Fibroblast of pulmonary artery (primary cell): ENCODE data around the gene ADARB2.

Experiments
- DNase-seq: peaks from one replicate; pipeline ENCODE4 v3.0.0-alpha.2; 2010; ENCODE audit warnings: low read depth
- H3K4me3 ChIP-seq: replicated peaks from 2 replicates; pipeline ENCODE4 v1.5.1; 2011; ENCODE audit warnings: low read depth, mild to moderate bottlenecking, control low read depth, low read length, moderate library complexity
- TF ChIP-seq, protein P1 (sequence below): IDR thresholded peaks from 2 replicates; pipeline ENCODE4 v1.5.1; 2011; ENCODE audit warnings: mild to moderate bottlenecking, control low read depth, low read length, inconsistent platforms; ENCODE audit errors: missing control alignments

The ADARB2 gene

GRCh38 chr10:1729751-1730150 lies 7.6 kb downstream of the ADARB2 start:
- TF ChIP-seq, protein P1, sequence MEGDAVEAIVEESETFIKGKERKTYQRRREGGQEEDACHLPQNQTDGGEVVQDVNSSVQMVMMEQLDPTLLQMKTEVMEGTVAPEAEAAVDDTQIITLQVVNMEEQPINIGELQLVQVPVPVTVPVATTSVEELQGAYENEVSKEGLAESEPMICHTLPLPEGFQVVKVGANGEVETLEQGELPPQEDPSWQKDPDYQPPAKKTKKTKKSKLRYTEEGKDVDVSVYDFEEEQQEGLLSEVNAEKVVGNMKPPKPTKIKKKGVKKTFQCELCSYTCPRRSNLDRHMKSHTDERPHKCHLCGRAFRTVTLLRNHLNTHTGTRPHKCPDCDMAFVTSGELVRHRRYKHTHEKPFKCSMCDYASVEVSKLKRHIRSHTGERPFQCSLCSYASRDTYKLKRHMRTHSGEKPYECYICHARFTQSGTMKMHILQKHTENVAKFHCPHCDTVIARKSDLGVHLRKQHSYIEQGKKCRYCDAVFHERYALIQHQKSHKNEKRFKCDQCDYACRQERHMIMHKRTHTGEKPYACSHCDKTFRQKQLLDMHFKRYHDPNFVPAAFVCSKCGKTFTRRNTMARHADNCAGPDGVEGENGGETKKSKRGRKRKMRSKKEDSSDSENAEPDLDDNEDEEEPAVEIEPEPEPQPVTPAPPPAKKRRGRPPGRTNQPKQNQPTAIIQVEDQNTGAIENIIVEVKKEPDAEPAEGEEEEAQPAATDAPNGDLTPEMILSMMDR, result no peak
- DNase-seq, result no peak
- H3K4me3 ChIP-seq, result no peak overlapping the region

GRCh38 chr10:1726861-1727260 lies 10.5 kb downstream of the ADARB2 start:
- no peak for DNase-seq
- no peak overlapping the region for H3K4me3 ChIP-seq
- TF ChIP-seq, protein P1, result no peak

DNA sequence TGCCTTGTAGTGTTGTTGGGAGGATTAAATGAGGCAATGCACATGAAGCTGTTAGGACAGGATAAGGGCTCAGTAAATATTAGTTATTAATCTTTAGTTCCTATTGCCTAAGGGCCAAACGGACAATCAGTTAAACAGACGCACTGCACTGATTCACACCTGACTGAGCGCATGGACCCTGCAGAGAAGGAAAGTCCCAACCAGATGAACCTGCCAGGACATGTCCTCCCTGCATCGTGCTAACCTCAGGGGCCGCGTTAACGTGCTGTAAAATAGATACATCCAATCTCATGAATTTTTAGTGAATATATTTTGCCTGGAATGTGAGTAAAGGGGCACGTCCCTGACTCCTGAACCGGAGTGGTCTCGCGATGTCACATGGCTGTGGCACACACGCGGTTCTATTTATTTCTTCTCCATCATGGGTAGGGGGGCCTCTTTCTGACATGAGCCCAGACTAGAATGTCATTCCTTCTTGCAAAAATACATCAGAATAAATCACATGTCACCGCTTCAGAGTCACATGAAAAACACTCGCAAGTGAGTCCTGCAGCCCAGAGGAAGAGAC lies 12.3 kb downstream of the ADARB2 start:
- TF ChIP-seq, protein P1, result no peak
- no peak overlapping the region for H3K4me3 ChIP-seq
- DNase-seq, result no peak

DNA sequence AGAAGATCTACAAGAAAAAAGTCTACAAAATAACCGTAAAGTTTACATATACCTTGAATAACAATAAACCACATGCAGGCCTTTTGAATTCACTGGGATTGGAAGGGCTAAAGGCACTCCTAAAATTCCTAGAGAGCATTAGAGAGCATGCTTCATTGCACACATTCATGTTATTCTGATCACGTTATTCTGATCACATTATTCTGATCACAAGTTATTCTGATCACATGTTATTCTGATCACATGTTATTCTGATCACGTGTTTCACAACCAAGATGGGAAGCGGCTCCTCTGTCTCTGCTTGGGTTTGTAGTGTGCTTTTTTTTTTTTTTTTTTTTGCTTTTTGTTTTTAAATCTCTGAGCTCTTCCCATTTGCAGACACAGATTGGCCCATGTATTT lies 20.5 kb downstream of the ADARB2 start:
- no peak for DNase-seq
- H3K4me3 ChIP-seq, result no peak overlapping the region
- TF ChIP-seq, protein P1, result no peak

DNA sequence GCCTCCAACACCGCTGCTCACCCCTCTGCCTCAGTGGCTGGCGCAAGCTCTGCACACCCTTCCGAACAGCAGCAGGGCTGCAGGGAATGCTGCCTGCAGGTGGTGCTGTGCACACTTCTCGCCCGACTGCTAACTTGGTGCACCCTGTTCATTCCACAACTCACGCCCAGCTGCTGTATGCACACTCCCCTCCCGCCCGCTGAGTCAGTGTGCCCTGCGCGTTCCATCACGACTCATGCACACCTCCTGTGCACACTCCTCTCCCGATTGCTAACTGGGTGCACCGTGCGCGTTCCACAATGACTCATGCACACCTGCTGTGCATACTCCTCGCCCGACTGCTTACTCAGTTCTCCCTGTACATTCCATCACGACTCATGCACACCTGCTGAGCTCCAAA lies 21.5 kb downstream of the ADARB2 start:
- no peak overlapping the region for H3K4me3 ChIP-seq

DNA sequence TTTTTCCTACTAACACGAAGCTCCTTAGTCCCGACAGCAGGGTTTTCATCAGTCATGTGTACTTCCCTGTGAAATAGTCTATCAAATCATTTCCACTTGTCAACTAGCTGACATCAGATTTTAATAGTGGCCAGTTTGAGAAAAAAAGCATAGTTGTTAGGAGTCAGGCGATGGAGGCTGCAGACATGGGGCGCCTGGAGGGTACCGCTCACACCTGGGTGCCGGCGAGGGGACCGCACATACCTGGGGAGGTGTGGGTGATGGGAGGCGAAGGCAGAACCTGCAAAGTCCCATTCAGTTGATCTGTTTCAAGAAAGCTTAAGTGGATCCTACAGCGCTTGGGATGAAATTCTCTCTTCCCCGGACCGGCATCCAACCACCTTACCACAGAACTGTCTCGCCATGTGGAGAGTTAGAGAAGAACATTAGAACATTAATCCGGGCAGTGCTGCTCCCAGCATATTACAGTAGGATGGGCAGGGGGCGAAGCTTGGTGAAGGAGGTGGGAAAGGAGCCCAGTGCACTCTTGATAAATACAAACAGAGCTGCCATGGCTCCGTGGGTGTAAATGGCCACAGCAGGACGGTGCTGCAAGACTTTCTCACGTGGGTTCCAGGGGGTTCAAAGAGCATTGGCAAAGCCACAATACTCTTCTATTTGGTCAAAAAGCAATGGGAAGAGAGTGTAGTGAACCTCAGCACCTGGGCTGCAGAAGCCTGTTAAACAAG lies 24.2 kb downstream of the ADARB2 start:
- TF ChIP-seq, protein P1, result no peak
- DNase-seq, result no peak

More for the DNA sequence above, 21.5 kb downstream of the ADARB2 start:
- DNase-seq, result no peak
- TF ChIP-seq, protein P1, result no peak

GRCh38 chr10:1712314-1712713 lies 25.0 kb downstream of the ADARB2 start:
- no peak overlapping the region for H3K4me3 ChIP-seq
- TF ChIP-seq, protein P1, result no peak
- DNase-seq, result no peak

More for the DNA sequence above, 24.2 kb downstream of the ADARB2 start:
- H3K4me3 ChIP-seq, result no peak overlapping the region
